GM19193 (cell line): ENCODE results near the gene EIF4E2.

Source experiments
- POLR2A ChIP-seq: IDR thresholded peaks from 4 replicates; pipeline ENCODE4 v1.6.1; 2011; ENCODE audit not compliant: insufficient read depth, insufficient read length; ENCODE audit errors: extremely low read depth

The EIF4E2 gene

DNA sequence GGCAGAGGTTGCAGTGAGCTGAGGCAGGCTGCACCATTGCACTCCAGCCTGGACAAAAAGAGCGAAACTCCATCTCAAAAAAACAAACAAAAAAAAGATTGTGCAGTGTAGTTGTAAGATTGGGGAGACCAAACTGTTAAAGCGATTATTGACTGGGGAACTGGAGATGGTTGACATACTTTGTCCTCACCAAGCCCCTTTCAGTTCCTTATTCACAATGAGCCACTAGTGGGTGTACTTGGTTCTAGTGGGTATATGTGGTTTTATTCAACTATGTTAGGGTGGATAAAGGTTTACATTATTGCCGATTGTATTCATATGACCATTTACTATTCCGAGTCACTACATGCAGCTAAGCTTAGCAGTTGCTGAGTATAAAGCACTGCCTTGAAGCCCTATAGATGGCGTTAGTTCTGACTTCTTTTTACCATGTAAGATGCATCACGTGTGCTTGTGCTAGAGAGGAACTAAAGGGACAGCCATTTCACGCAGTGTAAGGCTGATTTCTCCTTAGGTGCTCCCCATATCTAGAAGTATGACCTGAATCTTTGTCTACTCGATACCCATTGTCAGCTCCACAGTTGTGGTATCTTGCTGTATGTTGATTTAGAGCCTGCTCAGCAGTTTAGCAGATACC, 12.1 kb downstream of the EIF4E2 start:
- TF ChIP-seq POLR2A, result no peak

- no peak for TF ChIP-seq POLR2A
These were observed 13.1 kb downstream of the EIF4E2 start for GRCh38 chr2:232563580-232563979.

DNA sequence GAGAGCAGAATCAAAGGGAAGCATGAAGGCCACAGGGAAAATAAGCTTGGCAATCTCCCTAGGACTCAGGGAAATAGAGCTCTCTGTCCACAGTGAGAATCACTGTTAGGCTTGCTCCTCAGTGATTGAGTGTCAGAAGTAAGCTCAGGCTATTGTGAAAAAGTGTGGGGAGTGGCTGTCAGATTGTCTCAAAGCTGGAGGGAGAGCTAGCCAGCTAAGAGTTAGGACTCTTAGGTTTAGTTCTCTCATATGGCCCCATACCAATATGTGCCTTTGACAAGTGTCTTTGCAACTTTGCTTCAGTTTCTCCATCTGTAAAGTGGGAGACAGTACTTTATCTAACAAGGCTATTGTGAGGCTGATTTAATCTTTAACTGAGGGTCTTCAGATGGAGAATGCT, 17.2 kb downstream of the EIF4E2 start:
- no peak for TF ChIP-seq POLR2A

GRCh38 chr2:232568161-232568560, 17.7 kb downstream of the EIF4E2 start:
- TF ChIP-seq POLR2A, result no peak

GRCh38 chr2:232569541-232569940, 19.1 kb downstream of the EIF4E2 start:
- no peak for TF ChIP-seq POLR2A

DNA sequence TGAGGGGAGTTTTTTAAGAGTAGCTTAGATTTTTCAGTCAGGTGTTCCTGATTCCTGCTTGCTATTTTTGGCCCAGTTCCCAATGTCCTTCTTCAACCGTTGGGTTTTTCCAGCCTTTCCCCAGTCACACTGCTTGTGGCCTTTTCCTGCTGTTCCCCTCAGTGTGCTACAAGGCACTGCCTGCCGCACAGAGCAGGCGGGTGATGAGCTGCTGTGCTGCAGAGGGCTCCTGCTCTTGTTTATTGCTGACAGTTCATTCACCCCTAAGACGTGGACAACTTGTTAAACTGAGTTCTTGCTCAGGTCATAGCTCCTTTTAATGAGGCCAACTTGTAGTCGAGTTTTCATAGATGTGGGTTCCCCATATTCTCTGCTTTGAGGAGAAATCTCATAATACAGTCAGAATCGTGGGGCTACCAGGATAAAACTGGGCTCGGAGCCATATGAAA, 20.6 kb downstream of the EIF4E2 start:
- no peak for TF ChIP-seq POLR2A

DNA sequence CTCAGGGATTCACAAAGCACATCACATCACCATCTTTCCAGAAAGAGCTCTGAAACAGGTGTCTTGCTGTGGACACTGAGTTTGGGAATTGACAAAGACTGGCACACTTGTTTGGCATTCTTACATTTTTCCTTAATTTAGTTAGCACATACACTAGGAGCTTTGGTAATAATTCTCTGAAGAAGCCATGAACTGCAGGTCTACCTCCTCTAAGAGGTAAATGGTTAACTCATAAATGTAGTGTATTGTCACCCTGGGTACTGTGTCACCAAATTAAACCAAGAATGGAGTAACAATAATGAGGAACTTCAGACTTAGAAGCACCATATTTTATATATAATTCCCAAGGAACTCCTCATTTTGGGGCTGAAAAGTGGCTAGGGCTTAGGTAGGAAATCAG, 22.6 kb downstream of the EIF4E2 start:
- no peak for TF ChIP-seq POLR2A

- TF ChIP-seq POLR2A, result no peak
These were observed 23.4 kb downstream of the EIF4E2 start for GRCh38 chr2:232573771-232574435.

- TF ChIP-seq POLR2A, result no peak
These were observed 24.4 kb downstream of the EIF4E2 start for GRCh38 chr2:232574674-232575403.

DNA sequence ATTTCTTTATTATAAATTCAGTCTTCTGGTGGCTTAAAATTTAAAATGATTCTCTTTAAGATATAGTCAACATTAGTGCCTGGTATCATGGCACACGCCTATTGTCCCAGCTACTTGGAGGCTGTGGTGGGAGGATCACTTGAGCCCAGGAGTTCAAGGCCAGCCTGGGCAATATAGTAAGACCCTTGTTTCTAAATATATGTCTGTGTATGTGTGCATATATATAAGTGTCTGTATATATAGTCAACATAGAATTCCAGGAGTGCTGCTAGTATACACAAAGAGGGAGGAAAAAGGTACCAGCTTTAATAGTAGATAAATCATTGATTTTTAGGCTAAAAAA, 24.9 kb downstream of the EIF4E2 start:
- TF ChIP-seq POLR2A, result no peak

GRCh38 chr2:232576995-232577394, 26.5 kb downstream of the EIF4E2 start:
- no peak for TF ChIP-seq POLR2A

DNA sequence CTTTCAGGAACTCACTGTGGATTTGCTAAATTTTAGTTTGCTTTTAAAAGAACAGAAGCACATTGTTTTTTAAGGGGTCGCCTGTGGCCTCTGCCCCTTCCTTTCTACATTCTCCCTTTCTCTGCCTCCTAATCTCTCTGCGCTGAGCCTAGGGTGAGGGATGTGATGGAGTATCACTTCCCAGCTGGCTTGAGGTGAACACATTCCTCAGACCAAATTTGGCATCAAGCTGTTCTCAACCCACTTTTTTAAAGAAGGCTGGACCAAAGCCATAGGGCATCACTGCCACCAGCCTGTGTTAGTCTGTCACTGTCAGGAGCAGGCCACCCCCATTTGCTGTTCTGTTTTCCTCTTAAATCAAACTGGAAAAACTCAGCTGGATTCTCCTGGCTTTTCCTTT, 27.4 kb downstream of the EIF4E2 start:
- TF ChIP-seq POLR2A, result no peak

DNA sequence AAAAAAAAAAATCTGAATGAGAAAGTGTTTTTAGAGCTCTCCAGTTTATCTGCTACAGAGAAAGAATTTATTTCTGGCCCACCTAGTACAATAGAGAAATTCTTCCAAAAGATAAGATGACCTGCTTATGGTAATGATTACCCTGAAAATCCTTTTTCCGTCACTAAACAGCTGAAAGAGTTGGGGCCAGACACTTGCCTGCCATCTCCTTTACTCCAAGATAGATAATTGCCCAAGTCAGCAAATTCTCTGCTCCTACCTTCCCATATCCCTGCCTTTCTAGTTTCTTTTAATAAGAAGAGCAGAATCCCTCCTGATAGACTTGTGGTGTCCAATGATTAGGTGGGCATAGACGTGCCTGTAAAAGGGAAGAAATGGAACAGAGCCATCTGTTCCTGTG, 28.1 kb downstream of the EIF4E2 start:
- no peak for TF ChIP-seq POLR2A

GRCh38 chr2:232580648-232580981, 30.1 kb downstream of the EIF4E2 start:
- TF ChIP-seq POLR2A, result no peak

GRCh38 chr2:232581725-232582124, 31.2 kb downstream of the EIF4E2 start:
- TF ChIP-seq POLR2A, result no peak

- no peak for TF ChIP-seq POLR2A
These were observed 33.7 kb downstream of the EIF4E2 start for GRCh38 chr2:232584238-232584637.
